SU-DHL-6 (cell line): ENCODE measurements around the gene ZNF862.

Experiments used
- H2AFZ ChIP-seq: fragments of 200-600 bp; sonication (generic); 2 replicates; pipeline ENCODE4 v1.6.1; 2014; ENCODE audit warnings: low read depth, mild to moderate bottlenecking, moderate library complexity, mixed read lengths, antibody characterized with exemption, low read length; ENCODE audit not compliant: severe bottlenecking
- H3F3A ChIP-seq: fragments of 200-600 bp; shearing (Covaris generic); 2 replicates; pipeline ENCODE4 v1.6.0; 2016; ENCODE audit warnings: antibody characterized with exemption, mild to moderate bottlenecking; ENCODE audit not compliant: insufficient read depth
- H3K27ac ChIP-seq: fragments of 200-600 bp; sonication (generic); 2 replicates; pipeline ENCODE4 v1.5.1; 2016; ENCODE audit warnings: low read depth, mild to moderate bottlenecking, low read length, moderate library complexity, mixed read lengths
- H3K27me3 ChIP-seq: fragments of 200-600 bp; sonication (generic), shearing (Covaris generic); 2 replicates; pipeline ENCODE4 v1.6.0; 2014; ENCODE audit warnings: mild to moderate bottlenecking, low read length
- H3K36me3 ChIP-seq: fragments of 200-600 bp; sonication (generic); 2 replicates; pipeline ENCODE4 v1.6.1; 2014; ENCODE audit warnings: mild to moderate bottlenecking, low read length, mixed read lengths
- H3K4me2 ChIP-seq: fragments of 300-600, 200-600 bp; shearing (Covaris generic), sonication (generic); 2 replicates; pipeline ENCODE4 v1.6.0; 2014; ENCODE audit warnings: low read length, low read depth, mild to moderate bottlenecking; ENCODE audit not compliant: poor library complexity, severe bottlenecking
- H3K4me3 ChIP-seq: fragments of 200-600 bp; sonication (generic); 2 replicates; pipeline ENCODE4 v1.5.1; 2014; ENCODE audit warnings: antibody characterized with exemption, low read length, mild to moderate bottlenecking, mixed read lengths; ENCODE audit not compliant: insufficient read depth, poor library complexity, severe bottlenecking
- H3K79me2 ChIP-seq: fragments of 200-600 bp; sonication (generic); 2 replicates; pipeline ENCODE4 v1.6.1; 2014; ENCODE audit warnings: mild to moderate bottlenecking, low read length, moderate library complexity; ENCODE audit not compliant: insufficient read depth
- H3K9ac ChIP-seq: fragments of 200-600 bp; sonication (generic); 2 replicates; pipeline ENCODE4 v1.7.0; 2014; ENCODE audit warnings: mild to moderate bottlenecking, low read length
- H3K9me2 ChIP-seq: fragments of 200-600 bp; sonication (generic); replicated peaks from 2 replicates; pipeline ENCODE4 v1.6.1; 2014; ENCODE audit warnings: low read length; ENCODE audit not compliant: insufficient read depth
- H3K9me3 ChIP-seq: fragments of 200-600 bp; sonication (generic); 2 replicates; pipeline ENCODE4 v1.6.1; 2014; ENCODE audit warnings: low read length, mixed read lengths; ENCODE audit not compliant: insufficient read depth
- H4K20me1 ChIP-seq: fragments of 200-600 bp; sonication (generic); 2 replicates; pipeline ENCODE4 v1.6.1; 2014; ENCODE audit warnings: low read depth, mild to moderate bottlenecking, antibody characterized with exemption, low read length, moderate library complexity, mixed read lengths
- CTCF ChIP-seq: fragments of 200-600 bp; sonication (generic); IDR thresholded peaks from one replicate; pipeline ENCODE4 v1.5.1; 2017; ENCODE audit warnings: antibody characterized with exemption, mild to moderate bottlenecking, low read length, moderate library complexity; ENCODE audit not compliant: insufficient read depth, poor library complexity, severe bottlenecking
- EZH2phosphoT487 ChIP-seq: fragments of 200-600 bp; sonication (generic), shearing (Covaris generic); conservative IDR thresholded peaks from 2 replicates; pipeline ENCODE4 v1.6.1; 2018; ENCODE audit warnings: mild to moderate bottlenecking, antibody characterized with exemption, low read length, moderate library complexity, mixed read lengths

ZNF862 gene

GRCh38 chr7:149790754-149791360 is 47.3 kb upstream of the ZNF862 start:
- Histone ChIP-seq H3K27me3 (no peaks in the 10 kb centered on the region), H3F3A (no peaks in the 10 kb centered on the region), H3K27ac (no peak overlapping the region), H3K9ac (no peak overlapping the region), H3K9me3 (no peaks in the 10 kb centered on the region), H3K79me2 (no peaks in the 10 kb centered on the region), H2AFZ (no peak overlapping the region), H3K4me3 (no peak overlapping the region), H3K4me2 (no peak overlapping the region), H3K9me2 (no peaks in the 10 kb centered on the region), H4K20me1 (no peaks in the 10 kb centered on the region), H3K36me3 (no peaks in the 10 kb centered on the region)
- no peak for TF ChIP-seq EZH2phosphoT487
- TF ChIP-seq CTCF = no peak

GRCh38 chr7:149791411-149792219 is 46.6 kb upstream of the ZNF862 start:
- no peaks in the 10 kb centered on the region for H4K20me1 ChIP-seq
- TF ChIP-seq CTCF = no peak
- no peak for TF ChIP-seq EZH2phosphoT487
- H3K36me3 ChIP-seq = no peaks in the 10 kb centered on the region
- H3F3A ChIP-seq = no peaks in the 10 kb centered on the region
- no peak overlapping the region for H3K27ac ChIP-seq
- H3K9ac ChIP-seq = no peak overlapping the region
- no peaks in the 10 kb centered on the region for H3K9me3 ChIP-seq
- H3K9me2 ChIP-seq = no peaks in the 10 kb centered on the region
- H3K79me2 ChIP-seq = no peaks in the 10 kb centered on the region
- H3K4me3 ChIP-seq = no peak overlapping the region
- H3K27me3 ChIP-seq = no peaks in the 10 kb centered on the region
- H2AFZ ChIP-seq = no peak overlapping the region
- no peak overlapping the region for H3K4me2 ChIP-seq

GRCh38 chr7:149792220-149792595 is 46.0 kb upstream of the ZNF862 start:
- no peak overlapping the region for H3K27ac ChIP-seq
- no peaks in the 10 kb centered on the region for H3F3A ChIP-seq
- TF ChIP-seq CTCF = no peak
- no peak for TF ChIP-seq EZH2phosphoT487
- H3K27me3 ChIP-seq = no peaks in the 10 kb centered on the region
- H3K4me3 ChIP-seq = no peak overlapping the region
- no peaks in the 10 kb centered on the region for H3K9me3 ChIP-seq
- H3K4me2 ChIP-seq = no peak overlapping the region
- H3K36me3 ChIP-seq = no peaks in the 10 kb centered on the region
- no peaks in the 10 kb centered on the region for H3K9me2 ChIP-seq
- H4K20me1 ChIP-seq = no peaks in the 10 kb centered on the region
- H3K9ac ChIP-seq = no peak overlapping the region
- H3K79me2 ChIP-seq = no peaks in the 10 kb centered on the region
- H2AFZ ChIP-seq = no peak overlapping the region
